Uterus (tissue), 4 donors: ENCODE measurements around the gene QSOX2. TPM values are rescaled to one million over a fixed set of nuclear protein-coding genes. Genes with fewer than 3 reads are reported as not detected.

Experiments
- DNase-seq, 2 donors: peaks; one replicate each; pipeline ENCODE4 v3.0.0-alpha.2; 2019 to 2020
- H3K27ac ChIP-seq, 2 donors: fragments of 200-600 bp; sonication (generic); 1 replicate in 1 of 2; 2 replicates in 1 of 2; pipeline ENCODE4 v1.5.1; 2016 to 2018
- H3K27me3 ChIP-seq, 2 donors: fragments of 200-600 bp; sonication (generic); one replicate each; pipeline ENCODE4 v1.5.1; 2018 to 2019; ENCODE audit warnings: control low read depth in 1 of 2
- H3K36me3 ChIP-seq, 2 donors: fragments of 200-600 bp; sonication (generic); one replicate each; pipeline ENCODE4 v1.5.1; 2019; ENCODE audit warnings: control low read depth in 1 of 2
- H3K4me1 ChIP-seq, 2 donors: fragments of 200-600 bp; sonication (generic); one replicate each; pipeline ENCODE4 v1.5.1; 2018 to 2019; ENCODE audit warnings: control low read depth in 1 of 2
- H3K4me3 ChIP-seq, 2 donors: fragments of 200-600 bp; sonication (generic); 1 replicate in 1 of 2; 2 replicates in 1 of 2; pipeline ENCODE4 v1.5.1; 2018 to 2019; ENCODE audit warnings: mild to moderate bottlenecking in 1 of 2
- H3K9me3 ChIP-seq, 2 donors: fragments of 200-600 bp; sonication (generic); one replicate each; pipeline ENCODE4 v1.5.1; 2019; ENCODE audit warnings: control low read depth in 1 of 2
- POLR2A ChIP-seq, 2 donors: fragments of 450-650 bp; IDR thresholded peaks; one replicate each; pipeline ENCODE4 v1.6.1; 2016; ENCODE audit warnings: antibody characterized with exemption in 2 of 2, mild to moderate bottlenecking in 1 of 2, moderate library complexity in 1 of 2
- intact Hi-C: fragments of 100-400 bp; cut with DNase I; formaldehyde crosslinking; loops from one replicate; pipeline ENCODE4 v1.15.1; 2023; ENCODE audit warnings: low total_unique reads
- total RNA-seq, 4 donors: library from RNA; depleted of rRNA in 3 of 4; stranded (reverse); fragments of >200 nt in 3 of 4; gene quantifications; one replicate each; pipeline versions ENCODE4 v1.1.0 to v1.2.4, GENCODE V29; 2014 to 2023
- TF ChIP-seq, protein P1 (sequence below), 4 experiments: fragments of 200-600 bp in 2 of 4; fragments of 450-650 bp in 2 of 4; sonication (generic) in 2 of 4; IDR thresholded peaks; one replicate each; pipeline ENCODE4 v1.5.1; 2016 to 2019; ENCODE audit warnings: antibody characterized with exemption in 4 of 4, mild to moderate bottlenecking in 2 of 4, moderate library complexity in 1 of 4
- donor health status: DM: yes; HTN: yes; CAD: no.

Gene QSOX2
- total RNA-seq, 4 donors from 2014 or later: 5.6 to 13.1 (median 9.2) TPM

DNA sequence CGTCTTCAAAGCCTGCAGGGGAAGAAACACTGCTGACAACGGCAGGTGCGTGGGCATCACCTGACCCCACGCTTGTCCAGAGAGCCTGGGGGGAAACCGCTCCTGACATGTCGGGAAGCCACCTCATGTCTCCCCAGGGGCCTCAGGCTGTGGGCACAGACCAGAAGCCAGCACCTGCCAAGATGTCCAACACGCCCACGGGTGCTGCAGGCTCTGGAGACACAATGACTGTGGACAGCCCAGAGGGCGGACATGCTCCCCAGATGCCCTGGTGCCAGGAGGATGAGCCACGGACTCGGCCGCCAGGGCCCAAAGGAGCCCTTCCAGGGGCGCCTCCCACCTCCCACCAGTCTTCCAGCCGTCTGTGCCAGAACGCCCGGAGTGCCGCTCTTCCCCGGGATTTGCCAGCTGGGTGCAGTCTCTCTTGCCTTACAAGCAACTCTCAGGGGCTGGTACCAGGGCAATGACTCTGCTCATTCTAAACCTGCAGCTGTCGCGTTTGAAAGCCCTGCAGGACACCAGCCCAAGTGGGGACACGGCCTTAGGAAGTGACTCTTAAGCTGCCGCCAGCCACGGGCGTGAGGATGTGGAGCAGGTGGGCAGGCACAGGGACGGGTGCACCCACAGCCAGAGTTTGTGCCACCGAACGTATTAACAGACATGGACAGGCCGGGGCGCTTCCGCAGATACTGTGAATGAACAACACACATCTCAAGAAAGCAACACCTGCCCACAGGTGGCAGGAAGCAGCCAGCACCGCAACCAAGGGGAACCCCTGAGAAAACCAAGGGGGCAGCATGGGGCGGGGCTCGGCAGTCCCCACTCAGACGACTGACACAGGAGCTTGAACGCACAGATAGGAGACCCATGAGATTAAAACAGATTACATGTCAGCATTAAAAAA lies 33.9 kb downstream of the QSOX2 start:
- DNase-seq: no peak
- Histone ChIP-seq H3K36me3 (no peaks in the 10 kb centered on the region), H3K4me3 (no peak overlapping the region), H3K27me3 (no peaks in the 10 kb centered on the region), H3K9me3 (no peaks in the 10 kb centered on the region), H3K27ac (no peak overlapping the region), H3K4me1 (no peaks in the 10 kb centered on the region)
- TF ChIP-seq POLR2A (IDR thresholded peaks at IDR 0.05): no peak
- TF ChIP-seq, protein P1, sequence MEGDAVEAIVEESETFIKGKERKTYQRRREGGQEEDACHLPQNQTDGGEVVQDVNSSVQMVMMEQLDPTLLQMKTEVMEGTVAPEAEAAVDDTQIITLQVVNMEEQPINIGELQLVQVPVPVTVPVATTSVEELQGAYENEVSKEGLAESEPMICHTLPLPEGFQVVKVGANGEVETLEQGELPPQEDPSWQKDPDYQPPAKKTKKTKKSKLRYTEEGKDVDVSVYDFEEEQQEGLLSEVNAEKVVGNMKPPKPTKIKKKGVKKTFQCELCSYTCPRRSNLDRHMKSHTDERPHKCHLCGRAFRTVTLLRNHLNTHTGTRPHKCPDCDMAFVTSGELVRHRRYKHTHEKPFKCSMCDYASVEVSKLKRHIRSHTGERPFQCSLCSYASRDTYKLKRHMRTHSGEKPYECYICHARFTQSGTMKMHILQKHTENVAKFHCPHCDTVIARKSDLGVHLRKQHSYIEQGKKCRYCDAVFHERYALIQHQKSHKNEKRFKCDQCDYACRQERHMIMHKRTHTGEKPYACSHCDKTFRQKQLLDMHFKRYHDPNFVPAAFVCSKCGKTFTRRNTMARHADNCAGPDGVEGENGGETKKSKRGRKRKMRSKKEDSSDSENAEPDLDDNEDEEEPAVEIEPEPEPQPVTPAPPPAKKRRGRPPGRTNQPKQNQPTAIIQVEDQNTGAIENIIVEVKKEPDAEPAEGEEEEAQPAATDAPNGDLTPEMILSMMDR (IDR thresholded peaks at IDR 0.05): no peak
- intact Hi-C loops: no loop called here

DNA sequence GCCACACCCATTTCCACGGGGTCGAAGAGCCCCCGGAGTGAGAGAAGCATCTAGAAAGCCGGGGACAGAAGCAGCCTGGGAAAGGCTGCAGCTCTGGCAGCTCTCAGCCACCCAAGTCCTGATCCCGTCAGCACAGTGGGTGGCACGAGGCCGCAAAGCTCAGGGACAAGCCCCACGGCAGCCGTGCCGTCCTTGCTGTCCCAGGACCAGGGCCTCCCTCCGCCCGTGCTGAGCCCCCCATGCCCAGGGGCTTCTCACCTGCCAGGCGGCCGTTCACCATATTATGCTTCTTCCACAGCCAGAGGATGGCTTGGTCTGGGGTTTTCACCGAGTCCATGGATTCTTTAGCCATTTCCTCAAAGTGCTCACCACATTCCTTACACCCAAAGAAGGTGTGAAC lies 34.6 kb downstream of the QSOX2 start:
- H3K36me3 ChIP-seq: no peaks in the 10 kb centered on the region
- no peak for DNase-seq
- no peak overlapping the region for H3K27ac ChIP-seq
- H3K4me1 ChIP-seq: no peaks in the 10 kb centered on the region
- H3K27me3 ChIP-seq: no peaks in the 10 kb centered on the region
- intact Hi-C loops: no loop called here
- no peak overlapping the region for H3K4me3 ChIP-seq
- H3K9me3 ChIP-seq: no peaks in the 10 kb centered on the region
- TF ChIP-seq, protein P1 (IDR thresholded peaks at IDR 0.05): no peak
- TF ChIP-seq POLR2A (IDR thresholded peaks at IDR 0.05): no peak

DNA sequence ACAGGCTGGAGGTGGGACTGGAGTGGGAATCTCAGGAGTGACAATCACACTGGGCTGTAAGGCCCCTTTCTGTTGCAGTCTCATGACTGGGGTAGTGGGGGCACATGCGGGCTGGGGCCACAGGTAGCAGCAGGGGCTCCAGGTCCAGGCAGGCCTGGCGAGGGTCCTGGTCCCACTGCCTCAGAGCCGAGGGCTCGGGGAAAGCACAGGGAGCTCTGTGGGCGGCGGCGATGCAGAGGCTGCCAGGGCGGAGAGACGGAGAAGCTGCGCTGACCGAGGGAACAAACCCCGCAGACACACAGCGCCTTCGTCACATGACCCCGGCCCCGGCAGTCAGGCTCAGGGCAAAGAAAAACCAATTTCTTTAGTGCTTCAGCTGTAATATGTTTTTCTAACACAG lies 35.3 kb downstream of the QSOX2 start:
- Histone ChIP-seq H3K27ac (no peak overlapping the region), H3K27me3 (no peaks in the 10 kb centered on the region), H3K9me3 (no peaks in the 10 kb centered on the region), H3K4me3 (no peak overlapping the region), H3K36me3 (no peaks in the 10 kb centered on the region), H3K4me1 (no peaks in the 10 kb centered on the region)
- intact Hi-C loops: no loop called here
- TF ChIP-seq POLR2A (IDR thresholded peaks at IDR 0.05): no peak
- TF ChIP-seq, protein P1 (IDR thresholded peaks at IDR 0.05): no peak
- DNase-seq: no peak

DNA sequence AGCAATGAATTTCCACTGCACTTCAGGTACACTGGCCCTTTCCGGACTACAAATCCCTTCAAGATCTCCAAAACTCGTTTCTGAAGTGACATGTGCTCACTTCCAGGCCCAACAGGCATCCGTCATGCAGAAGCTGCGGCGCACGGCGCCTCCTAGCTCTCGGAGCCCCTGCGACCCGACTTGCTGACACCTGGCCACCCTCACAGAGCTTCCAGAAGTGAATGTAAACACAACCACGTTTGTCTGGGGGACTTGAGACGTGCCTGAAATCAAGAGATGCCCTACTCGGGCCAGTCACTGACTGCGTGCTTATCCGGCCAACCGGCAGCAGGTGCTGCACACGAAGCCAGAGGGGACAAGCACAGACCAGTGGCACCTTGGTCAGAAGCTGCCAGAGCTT lies 35.8 kb downstream of the QSOX2 start:
- H3K27me3 ChIP-seq: peaks cover 0 to under 1% of the 10 kb centered on the region in 2 donors
- intact Hi-C loops: no loop called here

DNA sequence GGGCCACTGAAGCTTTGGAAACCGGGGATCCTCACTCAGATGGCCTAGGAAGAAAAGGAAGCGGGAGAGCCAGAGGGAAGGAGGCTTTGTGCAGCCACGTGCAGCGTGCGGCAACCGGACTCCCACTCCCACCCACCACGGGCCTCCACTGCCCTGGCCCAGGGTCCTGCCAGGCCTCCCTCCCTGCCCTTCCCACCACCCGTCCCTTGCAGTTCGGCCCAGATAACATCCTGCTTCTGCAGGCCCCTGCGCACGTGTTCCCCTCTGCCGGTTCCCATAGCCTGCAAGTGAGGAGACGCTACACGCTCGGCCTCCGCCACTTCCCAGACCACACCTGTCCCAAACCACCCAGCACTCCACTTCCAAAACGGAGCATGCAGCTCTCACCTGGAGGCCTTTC lies 36.4 kb downstream of the QSOX2 start:
- H3K4me3 ChIP-seq: no peak overlapping the region
- H3K9me3 ChIP-seq: no peaks in the 10 kb centered on the region
- DNase-seq: no peak
- no peak overlapping the region for H3K27ac ChIP-seq
- H3K4me1 ChIP-seq: no peaks in the 10 kb centered on the region
- no peak for TF ChIP-seq POLR2A (IDR thresholded peaks at IDR 0.05)
- TF ChIP-seq, protein P1 (IDR thresholded peaks at IDR 0.05): no peak
- peaks cover 3 to 4% of the 10 kb centered on the region in 2 donors for H3K27me3 ChIP-seq
- intact Hi-C loops: no loop called here
- no peaks in the 10 kb centered on the region for H3K36me3 ChIP-seq

More for the DNA sequence above, 35.8 kb downstream of the QSOX2 start:
- H3K9me3 ChIP-seq: no peaks in the 10 kb centered on the region
- no peaks in the 10 kb centered on the region for H3K36me3 ChIP-seq
- no peaks in the 10 kb centered on the region for H3K4me1 ChIP-seq
- H3K4me3 ChIP-seq: no peak overlapping the region
- TF ChIP-seq, protein P1 (IDR thresholded peaks at IDR 0.05): no peak
- TF ChIP-seq POLR2A (IDR thresholded peaks at IDR 0.05): no peak
- DNase-seq: no peak
- H3K27ac ChIP-seq: no peak overlapping the region
